NCI-H82 (cell line): ENCODE measurements around the gene LRRC3.
"Not testable (repeated sequence)": the region's sequence is repeated elsewhere in the genome, so short reads cannot be mapped to it uniquely, and the experiment has no call there.

Source experiments
- DNase-seq: peaks from one replicate; lab custom pipeline; 2025; lab: John Stamatoyannopoulos, UW

Gene LRRC3

GRCh38 chr21:44454747-44455523 is at the start of gene LRRC3:
Gene LRRC3, plus strand, starts transcription at chr21:44455510. Its CDS starts 1,135 bp downstream, at chr21:44456645.
- peak; percentile 93 for DNase-seq

GRCh38 chr21:44405948-44406872 is 49.1 kb upstream of the LRRC3 start:
- no peak for DNase-seq

GRCh38 chr21:44406953-44407352 is 48.4 kb upstream of the LRRC3 start:
- DNase-seq, result no peak

- DNase-seq, result no peak
Measured at GRCh38 chr21:44407493-44407892, 47.8 kb upstream of the LRRC3 start.

- no peak for DNase-seq
Measured at GRCh38 chr21:44408226-44408625, 47.1 kb upstream of the LRRC3 start.

- DNase-seq, result no peak
Measured at GRCh38 chr21:44413566-44414290, 41.6 kb upstream of the LRRC3 start.

- DNase-seq, result no peak
Measured at GRCh38 chr21:44414291-44415072, 40.8 kb upstream of the LRRC3 start.

GRCh38 chr21:44415073-44416025 is 40.0 kb upstream of the LRRC3 start:
- DNase-seq, result no peak

- no peak for DNase-seq
Measured at GRCh38 chr21:44416193-44416592, 39.1 kb upstream of the LRRC3 start.

GRCh38 chr21:44417621-44418107 is 37.6 kb upstream of the LRRC3 start:
- not testable (repeated sequence) for DNase-seq

GRCh38 chr21:44418108-44418875 is 37.0 kb upstream of the LRRC3 start:
- no peak for DNase-seq

GRCh38 chr21:44418876-44419230 is 36.5 kb upstream of the LRRC3 start:
- no peak for DNase-seq

GRCh38 chr21:44419679-44420078 is 35.6 kb upstream of the LRRC3 start:
- DNase-seq, result no peak

- DNase-seq, result no peak
Measured at GRCh38 chr21:44420416-44421205, 34.7 kb upstream of the LRRC3 start.

GRCh38 chr21:44421901-44422840 is 33.1 kb upstream of the LRRC3 start:
- peak; percentile 69 for DNase-seq

GRCh38 chr21:44423312-44423821 is 31.9 kb upstream of the LRRC3 start:
- peak; percentile 40 for DNase-seq

GRCh38 chr21:44423941-44424607 is 31.2 kb upstream of the LRRC3 start:
- no peak for DNase-seq
